NCI-H2081 treated with DMSO at 0.1 percent for 48 hours (cell line): ENCODE results near the gene RAMP1.
"Not testable (repeated sequence)": the region's sequence is repeated elsewhere in the genome, so short reads cannot be mapped to it uniquely, and the experiment has no call there.

Source experiments
- DNase-seq: peaks from one replicate; lab custom pipeline; 2025; lab: John Stamatoyannopoulos, UW

RAMP1 gene

GRCh38 chr2:237859533-237860272, at the start of gene RAMP1:
Gene RAMP1 (plus strand): TSS chr2:237859623. CDS start chr2:237859676, 53 bp downstream.
- DNase-seq: no peak

- DNase-seq: no peak
Observed at GRCh38 chr2:237815637-237816036, 43.8 kb upstream of the RAMP1 start.

DNA sequence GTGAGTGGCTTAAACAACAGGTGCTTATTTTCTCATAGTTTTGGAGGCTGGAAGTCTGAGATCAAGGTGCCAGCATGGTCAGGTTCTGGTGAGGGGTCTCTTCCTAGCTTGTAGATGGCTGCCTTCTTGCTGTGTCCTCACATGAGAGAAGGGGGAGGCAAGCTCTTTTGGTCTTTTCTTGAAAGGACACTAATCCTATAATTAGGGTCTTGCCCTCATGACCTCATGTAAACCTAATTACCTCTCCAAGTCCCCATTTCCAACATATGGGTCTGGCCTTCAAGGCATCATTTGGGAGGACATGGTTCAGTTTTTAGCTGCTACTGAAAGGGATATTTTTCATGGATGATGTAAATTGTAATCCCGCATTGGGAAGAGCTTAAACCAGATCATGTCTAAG, 42.9 kb upstream of the RAMP1 start:
- no peak for DNase-seq

GRCh38 chr2:237818066-237818473, 41.4 kb upstream of the RAMP1 start:
- no peak for DNase-seq

- no peak for DNase-seq
Observed at GRCh38 chr2:237819231-237819630, 40.2 kb upstream of the RAMP1 start.

- no peak for DNase-seq
Observed at GRCh38 chr2:237820421-237820820, 39.0 kb upstream of the RAMP1 start.

- no peak for DNase-seq
Observed at GRCh38 chr2:237823544-237823943, 35.9 kb upstream of the RAMP1 start.

GRCh38 chr2:237824085-237824484, 35.3 kb upstream of the RAMP1 start:
- no peak for DNase-seq

DNA sequence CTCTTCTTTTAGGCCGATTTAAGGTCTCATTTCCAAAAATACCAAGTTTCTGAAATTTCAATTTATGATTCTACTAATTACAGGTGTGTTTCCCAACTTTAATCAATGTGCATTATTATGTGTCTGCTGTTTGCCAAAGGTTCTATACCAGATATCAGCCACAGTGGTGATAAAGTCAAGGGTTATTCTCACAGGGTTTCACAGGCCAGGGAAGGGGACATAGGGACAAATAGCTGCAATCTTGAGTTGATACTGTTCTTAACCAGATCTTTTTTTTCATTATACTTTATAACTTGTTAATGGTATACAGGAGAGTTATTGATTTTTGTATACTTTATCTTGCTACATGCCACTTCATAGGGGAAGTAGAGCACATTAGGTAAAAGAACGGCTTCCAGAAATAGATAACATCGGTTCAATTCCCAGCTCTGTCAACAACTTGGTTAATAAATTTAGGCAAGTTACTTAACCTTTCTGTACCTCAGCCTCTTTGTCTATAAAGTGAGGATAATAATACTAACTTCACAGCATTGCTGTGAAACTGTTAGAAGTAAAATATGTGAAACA, 31.9 kb upstream of the RAMP1 start:
- no peak for DNase-seq

DNA sequence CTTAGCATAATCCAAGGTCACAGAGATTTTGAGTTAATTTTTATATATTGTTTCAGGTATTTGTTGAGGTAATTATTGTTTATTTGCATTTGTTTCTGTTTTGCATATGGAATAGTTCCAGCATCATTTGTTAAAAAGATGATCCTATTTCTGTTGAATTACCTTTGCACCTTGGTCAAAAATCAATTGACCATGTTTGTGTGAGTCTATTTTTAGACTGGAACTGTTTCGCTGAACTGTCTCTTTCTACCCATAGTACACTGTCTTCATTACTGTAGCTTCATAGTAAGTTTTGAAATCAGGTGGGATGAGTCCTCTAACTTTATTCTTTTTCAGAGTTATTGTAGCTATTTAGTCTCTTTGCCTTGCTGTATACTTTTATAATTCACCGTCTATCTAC, 28.9 kb upstream of the RAMP1 start:
- no peak for DNase-seq

DNA sequence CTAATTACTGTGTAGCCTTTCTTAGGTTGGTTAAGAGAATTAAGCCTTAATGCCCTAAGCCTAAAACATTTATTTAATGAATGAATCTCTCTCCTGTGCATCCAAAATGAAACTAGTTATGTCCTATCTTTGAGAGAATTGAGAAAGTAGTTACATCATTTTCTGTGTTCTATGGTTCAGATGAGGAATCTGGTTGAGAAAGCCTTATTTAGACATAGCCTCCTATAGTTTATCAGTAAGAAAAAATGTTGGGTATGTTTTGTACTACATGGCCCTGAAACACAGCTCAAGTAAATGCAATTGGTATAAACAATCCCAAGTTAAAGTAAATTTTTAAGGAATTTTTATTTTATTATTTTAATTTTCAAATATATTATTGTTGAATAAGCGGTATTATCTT, 25.9 kb upstream of the RAMP1 start:
- no peak for DNase-seq

DNA sequence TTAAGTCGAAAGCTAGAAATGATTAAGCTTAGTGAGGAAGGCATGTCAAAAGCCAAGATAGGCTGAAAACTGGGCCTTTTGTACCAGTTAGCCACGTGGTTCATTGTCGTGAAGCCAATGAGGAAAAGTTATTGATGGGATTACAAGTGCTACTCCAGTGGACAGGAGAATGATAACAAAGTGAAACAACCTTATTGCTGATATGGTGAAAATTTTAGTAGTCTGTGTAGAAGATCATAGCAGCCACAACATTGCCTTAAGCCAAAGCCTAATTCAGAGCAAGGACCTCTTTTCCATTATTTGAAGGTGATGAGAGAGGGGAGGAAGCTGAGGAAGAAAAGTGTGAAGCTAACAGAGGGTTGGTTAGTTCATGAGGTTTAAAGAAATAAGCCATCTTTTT, 24.1 kb upstream of the RAMP1 start:
- DNase-seq: no peak

DNA sequence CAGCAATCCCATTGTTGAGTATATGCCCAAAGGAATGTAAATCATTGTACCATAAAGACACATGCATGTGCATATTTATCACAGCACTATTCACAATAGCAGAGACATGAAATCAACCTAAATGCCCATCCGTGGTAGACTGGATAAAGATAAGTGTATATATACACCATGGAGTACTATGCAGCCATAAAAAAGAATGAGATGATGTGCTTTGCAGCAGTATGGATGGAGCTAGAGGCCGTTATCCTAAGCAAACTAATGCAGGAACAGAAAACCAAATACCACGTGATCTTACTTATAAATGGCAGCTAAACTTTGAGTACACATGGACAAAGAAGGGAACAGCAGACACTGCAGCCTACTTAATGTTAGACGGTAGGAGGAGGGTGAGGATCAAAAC, 18.4 kb upstream of the RAMP1 start:
- no peak for DNase-seq

DNA sequence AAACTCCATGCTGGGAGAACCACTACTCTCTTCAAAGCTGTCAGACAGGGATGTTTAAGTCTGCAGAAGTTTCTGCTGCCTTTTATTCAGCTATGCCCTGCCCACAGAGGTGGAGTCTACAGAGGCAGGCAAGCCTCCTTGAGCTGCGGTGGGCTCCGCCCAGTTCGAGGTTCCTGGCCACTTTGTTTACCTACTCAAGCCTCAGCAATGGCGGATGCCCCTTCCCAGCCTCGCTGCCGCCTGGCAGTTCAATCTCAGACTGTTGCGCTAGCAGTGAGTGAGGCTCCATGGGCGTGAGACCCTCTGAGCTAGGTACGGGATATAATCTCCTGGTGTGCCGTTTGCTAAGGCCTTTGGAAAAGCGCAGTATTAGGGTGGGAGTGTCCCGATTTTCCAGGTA, 10.5 kb upstream of the RAMP1 start:
- DNase-seq: not testable (repeated sequence)

- no peak for DNase-seq
Observed at GRCh38 chr2:237854295-237854694, 5.1 kb upstream of the RAMP1 start.

GRCh38 chr2:237857791-237858190, 1.6 kb upstream of the RAMP1 start:
- DNase-seq: no peak

GRCh38 chr2:237858294-237859081, 935 bp upstream of the RAMP1 start:
- no peak for DNase-seq

- no peak for DNase-seq
Observed at GRCh38 chr2:237859082-237859433, 365 bp upstream of the RAMP1 start.

GRCh38 chr2:237860273-237860935, 981 bp downstream of the RAMP1 start:
- DNase-seq: no peak

- no peak for DNase-seq
Observed at GRCh38 chr2:237861875-237862527, 2.6 kb downstream of the RAMP1 start.

DNA sequence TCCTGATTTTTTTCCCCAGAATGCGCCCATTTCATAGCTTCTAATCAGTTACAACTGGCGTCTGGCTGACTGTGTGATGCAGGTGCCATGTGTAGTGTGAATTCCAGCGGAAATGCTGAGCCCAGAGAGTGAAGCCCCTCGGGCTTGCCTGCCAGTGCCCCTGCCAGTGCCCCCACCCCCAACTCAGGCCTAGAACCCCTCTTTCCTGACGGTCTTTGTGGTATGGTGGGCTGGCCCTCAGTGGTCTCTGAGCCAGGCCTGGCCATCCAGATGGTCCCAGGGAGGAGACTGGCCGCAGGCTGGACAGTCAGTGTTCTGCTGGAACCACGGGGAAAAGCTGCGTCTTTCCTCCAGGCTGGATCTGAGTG, 3.1 kb downstream of the RAMP1 start:
- no peak for DNase-seq

GRCh38 chr2:237863102-237863511, 3.7 kb downstream of the RAMP1 start:
- no peak for DNase-seq
